OCI-LY7 (cell line): ENCODE results near the gene COL18A1. TPM values are rescaled to one million over a fixed set of nuclear protein-coding genes. Genes with fewer than 3 reads are reported as not detected.

Source experiments
- BruUV-seq: library from RNA; stranded (reverse); fragments of 400-500 nt; replicated peaks from 2 replicates; lab custom pipeline; 2021; lab: Mats Ljungman, UMichigan
- CTCF ChIA-PET: fragments of 300-600 bp; sonication (Branson Sonifier 250); formaldehyde crosslinking; loops from one replicate; lab custom pipeline; 2022; ENCODE audit warnings: antibody characterized with exemption; ENCODE audit not compliant: unreplicated experiment; lab: Charles Lee
- POLR2A ChIA-PET: fragments of 300-600 bp; sonication (Branson Sonifier 250); formaldehyde crosslinking; loops from one replicate; lab custom pipeline; 2022; ENCODE audit warnings: antibody characterized with exemption; lab: Charles Lee
- DNase-seq: peaks from one replicate; pipeline ENCODE4 v3.0.0-alpha.2; 2015; ENCODE audit warnings: low spot score
- H2AFZ ChIP-seq: fragments of 200-600 bp; sonication (generic), shearing (Covaris generic); 2 replicates; pipeline ENCODE4 v1.6.1; 2014; ENCODE audit warnings: mild to moderate bottlenecking, antibody characterized with exemption, low read length, moderate library complexity
- H3K27ac ChIP-seq: fragments of 200-600 bp; sonication (generic); 2 replicates; pipeline ENCODE4 v1.5.1; 2014; ENCODE audit warnings: mixed run types, low read depth, mild to moderate bottlenecking, moderate library complexity, low read length, inconsistent platforms; ENCODE audit not compliant: poor library complexity, severe bottlenecking
- H3K36me3 ChIP-seq: fragments of 200-600 bp; sonication (generic); 2 replicates; pipeline ENCODE4 v1.6.1; 2014; ENCODE audit warnings: mild to moderate bottlenecking, antibody characterized with exemption, low read length, moderate library complexity, mixed read lengths; ENCODE audit not compliant: insufficient read depth
- H3K4me1 ChIP-seq: fragments of 200-600 bp; sonication (generic); 2 replicates; pipeline ENCODE4 v1.5.1; 2014; ENCODE audit warnings: mild to moderate bottlenecking, low read length; ENCODE audit not compliant: insufficient read depth, poor library complexity, severe bottlenecking
- H3K4me2 ChIP-seq: fragments of 200-600 bp; sonication (generic); 2 replicates; pipeline ENCODE4 v1.6.1; 2014; ENCODE audit warnings: mild to moderate bottlenecking, low read length
- H3K4me3 ChIP-seq: fragments of 200-600 bp; sonication (generic); 2 replicates; pipeline ENCODE4 v1.5.1; 2014; ENCODE audit warnings: mild to moderate bottlenecking, low read depth, low read length; ENCODE audit not compliant: poor library complexity, severe bottlenecking
- H3K79me2 ChIP-seq: fragments of 200-600 bp; sonication (generic); 2 replicates; pipeline ENCODE4 v1.6.1; 2016; ENCODE audit warnings: low read depth, mild to moderate bottlenecking, low read length, moderate library complexity, mixed read lengths; ENCODE audit not compliant: insufficient read depth
- H3K9me2 ChIP-seq: fragments of 200-600 bp; sonication (generic); 2 replicates; pipeline ENCODE4 v1.6.1; 2016; ENCODE audit warnings: mild to moderate bottlenecking, low read length, mixed read lengths; ENCODE audit not compliant: insufficient read depth
- H3K9me3 ChIP-seq: fragments of 200-600 bp; sonication (generic); 2 replicates; pipeline ENCODE4 v1.6.1; 2014; ENCODE audit warnings: mild to moderate bottlenecking, mixed run types, low read length, mixed read lengths
- H4K20me1 ChIP-seq: fragments of 200-600 bp; sonication (generic); 2 replicates; pipeline ENCODE4 v1.6.1; 2014; ENCODE audit warnings: mild to moderate bottlenecking, antibody characterized with exemption, low read length, moderate library complexity, mixed read lengths; ENCODE audit not compliant: insufficient read depth
- CTCF ChIP-seq: fragments of 200-600 bp; sonication (generic); conservative IDR thresholded peaks from 2 replicates; pipeline ENCODE4 v1.5.1; 2014; ENCODE audit warnings: mild to moderate bottlenecking, antibody characterized with exemption, low read length, moderate library complexity, mixed read lengths
- EZH2phosphoT487 ChIP-seq: fragments of 200-600 bp; sonication (generic); IDR thresholded peaks from 2 replicates; pipeline ENCODE4 v1.6.1; 2018; ENCODE audit warnings: low read depth, borderline replicate concordance, mild to moderate bottlenecking, mixed run types, antibody characterized with exemption, low read length, moderate library complexity, mixed read lengths
- intact Hi-C: fragments of 100-400 bp; cut with micrococcal nuclease; formaldehyde crosslinking; loops from one replicate; pipeline ENCODE4 v1.10.0; 2022; ENCODE audit not compliant: unreplicated experiment
- total RNA-seq, 2 experiments: library from RNA; depleted of rRNA in 1 of 2; stranded (reverse); fragments of >200 nt in 1 of 2; shearing (Covaris generic) in 1 of 2; gene quantifications; 2 replicates each; pipeline ENCODE4 v1.2.3, GENCODE V29; 2014 to 2022

Gene COL18A1
- total RNA-seq, 2 experiments from 2014 or later = 0.23 to 7.4 TPM

GRCh38 chr21:45393833-45394638 lies 10.9 kb upstream of the COL18A1 start:
- Histone ChIP-seq H3K9me3 (no peaks in the 10 kb centered on the region), H3K27ac (no peak overlapping the region), H4K20me1 (no peaks in the 10 kb centered on the region), H3K9me2 (no peaks in the 10 kb centered on the region), H3K79me2 (no peaks in the 10 kb centered on the region), H3K4me2 (no peak overlapping the region), H3K4me3 (no peak overlapping the region), H3K4me1 (no peaks in the 10 kb centered on the region), H3K36me3 (no peaks in the 10 kb centered on the region), H2AFZ (no peak overlapping the region)
- intact Hi-C loops = no loop called here
- BruUV-seq = no TSS peak
- DNase-seq = no peak
- CTCF ChIA-PET = no interaction called here
- TF ChIP-seq CTCF (no peak), EZH2phosphoT487 (no peak)
- POLR2A ChIA-PET = no interaction called here

- ChIA-PET POLR2A (interaction anchor here (0.6 kb wide), 1 partner anchor 389 kb away, joined by 4 read pairs; no protein-coding TSS in a partner anchor), CTCF (no interaction called here)
- Histone ChIP-seq H2AFZ (no peak overlapping the region), H3K79me2 (no peaks in the 10 kb centered on the region), H3K9me2 (no peaks in the 10 kb centered on the region), H3K4me2 (no peak overlapping the region), H3K36me3 (no peaks in the 10 kb centered on the region), H3K9me3 (no peaks in the 10 kb centered on the region), H3K4me1 (no peaks in the 10 kb centered on the region), H3K27ac (no peak overlapping the region), H3K4me3 (no peak overlapping the region), H4K20me1 (no peaks in the 10 kb centered on the region)
- TF ChIP-seq EZH2phosphoT487 (no peak), CTCF (no peak)
- DNase-seq = no peak
- intact Hi-C loops = no loop called here
- BruUV-seq = no TSS peak
These were observed 8.4 kb upstream of the COL18A1 start for GRCh38 chr21:45396620-45396995.

- no peak overlapping the region for H3K4me3 ChIP-seq
- no peak overlapping the region for H2AFZ ChIP-seq
- intact Hi-C loops = no loop called here
- no peak overlapping the region for H3K27ac ChIP-seq
- no peaks in the 10 kb centered on the region for H3K79me2 ChIP-seq
- no peaks in the 10 kb centered on the region for H3K4me1 ChIP-seq
- POLR2A ChIA-PET = no interaction called here
- no peaks in the 10 kb centered on the region for H3K9me3 ChIP-seq
- DNase-seq = no peak
- no peaks in the 10 kb centered on the region for H3K36me3 ChIP-seq
- TF ChIP-seq EZH2phosphoT487 (no peak), CTCF (no peak)
- H3K9me2 ChIP-seq = no peaks in the 10 kb centered on the region
- CTCF ChIA-PET = no interaction called here
- no peak overlapping the region for H3K4me2 ChIP-seq
- no peaks in the 10 kb centered on the region for H4K20me1 ChIP-seq
- no TSS peak for BruUV-seq
These were observed 7.6 kb upstream of the COL18A1 start for GRCh38 chr21:45397381-45397780.
